Stimulated activated CD8-positive, alpha-beta memory T cell treated with anti-CD3 and anti-CD28 coated beads, Interleukin-15, amount 100 ng/mL, for 48 hours (primary cell): ENCODE results near the gene WSB1.
"Not testable (repeated sequence)": the region's sequence is repeated elsewhere in the genome, so short reads cannot be mapped to it uniquely, and the experiment has no call there.

Experiments
- DNase-seq, 2 donors: peaks; one replicate each; pipeline ENCODE4 v3.0.0-alpha.2; 2020; ENCODE audit warnings: low read depth in 2 of 2

WSB1 gene

DNA sequence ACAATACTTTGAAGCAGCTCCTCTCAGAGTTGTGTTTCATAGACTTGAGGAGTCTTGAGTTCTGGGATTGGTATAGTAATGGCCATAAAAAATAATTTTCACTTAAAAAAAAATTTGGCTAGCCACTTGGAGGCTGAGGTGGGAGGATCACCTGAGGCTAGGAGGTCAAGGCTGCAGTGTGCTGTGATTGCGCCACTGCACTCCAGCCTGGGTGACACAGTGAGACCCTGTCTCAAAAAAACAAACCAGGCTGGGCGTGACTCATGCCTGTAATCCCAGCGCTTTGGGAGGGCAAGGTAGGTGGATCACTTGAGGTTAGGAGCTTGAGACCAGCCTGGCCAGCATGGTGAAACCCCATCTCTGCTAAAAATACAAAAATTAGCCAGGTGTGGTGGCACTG lies 14.8 kb upstream of the WSB1 start:
- not testable (repeated sequence) for DNase-seq

DNA sequence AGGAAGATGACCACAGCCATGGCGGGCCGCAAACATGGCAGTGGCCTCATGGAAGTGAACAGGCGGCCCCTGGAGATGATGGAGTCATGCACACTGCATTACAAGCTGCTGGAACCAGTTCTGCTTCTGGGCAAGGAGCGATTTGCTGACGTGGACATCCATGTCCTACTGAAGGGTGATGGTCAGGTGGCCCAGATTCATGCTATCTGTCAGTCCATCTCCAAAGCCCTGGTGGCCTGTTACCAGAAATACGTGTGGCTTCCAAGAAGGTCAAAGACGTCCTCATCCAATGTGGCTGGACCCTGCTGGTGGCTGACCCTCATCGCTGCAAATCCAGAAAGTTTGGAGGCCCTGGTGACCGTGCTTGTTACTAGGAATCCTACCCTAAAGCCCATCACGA lies 13.4 kb upstream of the WSB1 start:
- no peak for DNase-seq

DNA sequence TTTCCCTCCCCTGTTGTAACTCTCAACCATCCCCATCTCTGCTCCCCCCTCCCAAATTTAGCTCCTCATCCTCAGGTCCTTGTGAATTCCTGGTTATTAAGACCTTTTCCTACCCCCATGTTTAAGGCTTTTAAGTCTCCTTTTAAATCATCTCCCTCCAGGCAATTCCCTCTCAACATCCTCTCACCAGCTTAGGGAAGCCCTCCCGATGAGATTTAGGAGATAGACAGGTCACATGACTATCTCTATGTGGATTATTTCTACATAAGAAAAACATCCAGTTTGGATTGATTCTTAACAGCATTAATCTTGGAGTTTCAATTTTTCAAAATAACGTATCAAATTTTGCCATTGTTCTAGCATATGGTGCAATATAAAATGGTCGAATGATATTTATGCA lies 12.5 kb upstream of the WSB1 start:
- no peak for DNase-seq

DNA sequence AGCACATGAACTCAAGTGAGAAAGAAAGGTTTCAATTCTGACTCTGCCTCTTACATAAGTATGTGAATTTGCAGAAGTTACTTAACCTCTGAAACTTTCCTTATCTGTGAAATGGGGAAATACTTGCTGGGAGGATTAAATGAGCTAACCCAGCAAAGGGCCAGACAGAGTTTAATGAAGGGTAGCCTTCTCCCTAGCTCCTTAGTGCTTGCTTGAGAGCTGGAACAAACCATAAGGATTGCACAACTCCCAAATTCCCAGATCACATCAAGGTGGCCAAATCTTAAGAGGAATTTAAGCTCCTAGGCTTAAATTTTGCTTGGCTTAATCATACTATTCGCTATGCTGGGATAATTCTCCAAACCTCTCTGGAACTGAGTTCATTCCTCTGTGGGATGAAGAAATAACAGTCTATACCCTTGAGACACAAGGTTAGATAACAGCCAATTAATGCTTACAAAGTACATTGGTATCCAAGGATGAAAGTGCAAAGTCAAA lies 11.8 kb upstream of the WSB1 start:
- DNase-seq: no peak

DNA sequence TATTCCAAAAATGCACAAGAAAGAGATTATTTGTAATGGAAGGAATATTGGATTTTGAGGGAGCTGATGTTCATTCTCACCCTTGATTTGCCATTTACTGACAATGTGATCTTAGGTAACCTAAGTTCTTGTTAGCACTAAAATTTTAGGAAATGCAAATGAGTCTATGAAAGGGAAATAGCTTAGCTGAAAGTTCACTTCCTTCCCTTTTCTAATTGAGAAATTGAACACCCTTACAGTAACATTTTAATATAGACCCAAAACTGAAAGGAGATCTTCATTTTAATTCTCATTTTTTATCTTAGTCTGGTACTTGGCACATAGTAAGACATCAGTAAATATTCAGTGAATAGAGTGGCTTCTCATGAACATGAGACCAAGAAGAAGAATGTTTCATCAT lies 10.9 kb upstream of the WSB1 start:
- no peak for DNase-seq

DNA sequence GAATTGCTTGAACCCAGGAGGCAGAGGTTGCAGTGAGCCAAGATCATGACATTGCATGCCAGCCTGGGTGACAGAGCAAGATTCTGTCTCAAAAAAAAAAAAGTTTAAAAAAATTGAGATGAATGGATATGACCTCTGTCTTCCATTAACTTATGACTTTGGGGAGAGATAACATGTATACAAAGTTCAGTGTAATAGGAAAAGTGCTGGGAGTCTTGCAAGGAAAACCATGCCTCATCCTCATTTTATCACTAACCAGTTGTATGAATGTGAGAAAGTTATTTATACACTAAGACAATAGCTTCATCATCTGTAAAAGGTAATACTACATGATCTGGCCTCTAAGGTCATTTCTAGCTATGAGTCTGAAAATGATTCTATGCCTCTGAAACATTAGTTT lies 10.2 kb upstream of the WSB1 start:
- no peak for DNase-seq

DNA sequence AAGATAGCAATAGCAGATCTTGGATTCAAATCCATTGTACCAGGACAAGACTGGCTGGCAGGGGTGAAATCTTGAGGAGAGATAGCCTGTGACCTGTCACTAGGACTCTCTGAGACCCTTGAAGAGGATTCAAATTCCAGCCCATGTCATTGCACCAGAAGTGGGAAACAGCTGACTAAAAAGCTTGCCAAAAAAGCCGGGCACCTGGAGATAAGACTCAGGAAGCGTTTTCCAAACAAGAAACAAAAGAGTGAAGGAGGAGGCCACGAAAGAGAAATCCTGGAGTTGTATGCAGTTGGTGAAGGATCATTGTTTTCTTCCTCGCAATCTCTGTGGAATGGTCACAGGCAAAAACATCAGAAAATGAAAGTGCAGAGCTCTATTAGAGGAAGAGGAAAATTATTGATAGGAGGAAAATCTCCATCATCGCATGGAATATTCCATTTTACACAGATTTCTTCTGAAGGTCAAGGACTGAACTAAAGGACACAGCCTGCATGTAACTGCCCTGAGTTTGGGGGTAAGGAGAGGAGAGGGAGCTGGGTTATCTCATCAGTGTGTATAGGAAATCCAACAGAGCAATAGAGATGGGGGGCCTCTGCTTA lies 9.0 kb upstream of the WSB1 start:
- no peak for DNase-seq

DNA sequence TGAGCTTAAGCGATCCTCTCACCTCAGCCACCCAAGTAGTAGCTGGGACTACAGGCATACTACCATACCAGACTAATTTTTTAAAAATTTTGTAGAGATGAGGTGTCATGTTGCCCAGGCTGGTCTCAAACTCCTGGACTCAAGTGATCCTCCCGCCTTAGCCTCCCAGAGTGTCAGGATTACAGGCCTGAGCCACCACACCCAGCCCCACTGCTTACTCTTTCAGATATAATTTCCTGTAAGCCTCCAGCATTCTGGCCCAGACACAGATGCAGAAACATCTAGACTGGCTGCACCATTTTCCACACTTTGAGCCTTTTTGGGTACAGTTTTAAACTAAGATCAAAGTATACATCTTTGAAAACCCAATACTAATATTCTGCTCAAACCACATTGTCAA lies 8.4 kb upstream of the WSB1 start:
- DNase-seq: no peak

DNA sequence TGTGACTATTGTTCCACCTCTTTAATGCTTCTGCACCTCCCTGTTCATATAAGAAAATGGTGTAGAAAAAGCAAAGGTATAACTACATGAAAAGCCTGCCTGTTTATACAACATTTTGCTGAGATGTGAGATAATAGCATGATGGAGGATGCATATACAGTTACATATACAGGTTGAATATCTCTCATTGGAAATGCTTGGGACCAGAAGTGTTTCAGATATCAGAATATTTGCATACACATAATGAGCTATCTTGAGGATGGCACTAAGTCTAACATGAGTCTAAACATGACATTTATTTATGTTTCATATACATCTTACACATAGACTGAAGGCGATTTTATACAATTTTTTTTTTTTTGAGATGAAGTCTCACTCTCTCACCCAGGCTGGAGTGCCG lies 5.7 kb upstream of the WSB1 start:
- DNase-seq: no peak

DNA sequence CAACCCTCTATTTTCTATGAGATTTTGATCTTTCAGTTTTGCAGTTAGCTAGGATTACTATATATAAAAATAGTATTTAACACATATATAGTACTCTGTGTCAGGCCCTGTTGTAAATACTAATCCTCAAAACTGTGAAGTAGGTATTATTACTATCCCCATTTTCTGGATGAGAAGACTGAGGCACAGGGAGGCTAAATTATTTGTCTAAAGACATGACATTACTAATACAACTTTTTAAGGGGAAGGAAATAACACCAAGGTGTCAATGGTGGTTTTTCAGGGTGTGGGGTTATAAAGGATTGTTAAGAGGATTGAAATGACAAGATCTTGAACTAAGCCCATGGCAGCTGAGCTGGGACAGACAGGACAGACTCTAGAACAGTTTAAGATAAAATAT lies 4.1 kb upstream of the WSB1 start:
- DNase-seq: no peak

DNA sequence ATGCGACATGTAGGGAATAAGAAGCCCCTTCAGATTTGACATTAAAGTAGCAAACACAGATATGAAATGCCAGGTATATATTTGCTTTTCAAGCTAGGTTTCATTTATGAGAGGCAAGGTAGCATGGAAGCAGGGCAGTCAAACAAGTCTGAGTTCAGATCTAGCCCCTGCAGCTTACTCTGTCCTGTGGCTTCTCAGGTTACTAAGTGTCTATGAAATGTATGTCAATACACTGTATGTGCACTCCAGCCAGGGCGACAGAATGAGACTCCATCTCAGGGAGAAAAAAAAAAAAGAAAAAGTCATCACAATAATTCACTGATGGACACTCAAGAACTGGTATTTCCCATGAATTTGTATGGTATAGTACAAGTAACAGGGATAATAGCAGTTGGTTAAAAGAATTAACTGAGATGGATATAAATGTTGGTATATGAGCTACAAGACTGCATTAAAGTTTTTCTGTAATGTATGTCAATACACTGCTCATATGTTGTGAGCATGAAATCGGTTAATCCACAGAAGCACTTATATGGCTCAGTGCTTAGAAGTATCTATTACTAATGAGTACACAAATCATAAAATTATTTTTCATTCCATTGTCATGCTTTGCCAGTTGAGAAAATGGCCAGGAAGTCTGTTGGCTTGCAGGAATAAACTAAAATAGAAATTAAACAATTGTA lies 2.9 kb upstream of the WSB1 start:
- DNase-seq: no peak

DNA sequence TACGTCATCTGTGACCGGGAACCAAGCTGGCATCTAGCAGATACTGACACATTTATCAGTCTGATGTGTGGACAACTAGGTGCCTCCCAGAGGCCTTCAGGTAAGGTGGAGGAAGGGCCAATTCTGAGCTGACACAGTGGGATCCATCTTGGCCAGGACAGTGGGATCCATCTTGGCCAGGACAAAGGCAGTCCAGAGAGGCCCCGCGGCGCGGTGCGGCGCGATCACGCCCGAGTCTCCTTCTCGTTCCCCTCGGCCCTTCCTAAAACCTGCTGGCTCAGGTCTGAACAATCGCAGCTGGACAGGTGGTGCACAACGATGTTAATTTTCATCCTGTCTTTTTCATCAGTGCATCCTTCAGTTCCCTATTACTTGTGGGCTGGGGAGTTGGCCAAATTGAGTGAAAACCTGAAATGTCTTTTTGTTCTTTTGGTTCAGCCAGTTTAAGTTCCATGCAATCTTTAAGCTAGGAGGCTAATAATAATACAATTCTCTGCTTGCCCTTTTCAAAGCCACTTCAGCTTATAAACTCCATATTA lies 486 bp upstream of the WSB1 start:
- DNase-seq: no peak

DNA sequence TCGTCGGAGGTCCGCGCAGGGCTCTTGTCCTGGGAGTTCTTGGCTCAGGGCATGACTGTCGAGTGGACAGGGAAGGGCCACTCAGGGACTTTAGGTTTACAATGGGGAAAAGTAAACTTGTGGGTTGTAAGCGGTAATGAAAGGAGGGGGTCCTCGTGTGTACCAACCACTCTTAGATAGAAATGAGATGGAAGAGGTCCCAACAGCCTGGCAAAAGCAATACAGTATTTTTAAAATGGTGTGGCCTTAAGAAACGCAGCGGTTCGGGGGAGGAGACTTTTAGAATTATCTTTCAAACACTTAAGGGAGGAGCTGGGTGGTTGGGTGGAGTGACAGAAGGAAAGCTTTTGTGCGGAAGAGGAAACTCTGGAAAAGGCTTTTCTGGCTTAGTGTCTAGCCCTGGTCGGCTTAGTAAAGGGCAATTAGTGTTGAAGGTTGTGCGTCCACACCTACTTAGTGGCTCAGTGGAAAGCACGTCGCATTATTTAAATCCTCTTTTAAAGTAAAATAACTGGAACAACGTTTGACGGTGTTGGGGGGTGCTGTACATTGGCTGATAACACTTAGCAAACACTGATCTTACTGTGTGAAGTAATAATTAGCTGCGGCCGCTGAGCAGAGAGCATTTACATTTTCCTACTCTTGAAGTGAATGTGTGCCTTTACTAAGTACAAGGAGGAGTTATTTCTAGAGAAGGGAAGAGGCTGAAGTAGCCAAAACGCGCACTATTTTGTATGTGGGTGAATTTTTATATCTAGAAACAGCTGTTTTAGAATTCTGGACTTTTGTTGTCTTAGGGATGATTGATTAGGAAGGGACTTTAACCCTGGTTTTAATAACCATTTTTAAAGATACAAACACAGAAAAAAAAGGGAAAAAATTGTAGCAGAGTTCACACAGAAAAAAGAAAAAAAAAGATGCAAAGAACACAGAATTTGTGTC lies 1.0 kb downstream of the WSB1 start:
- peak; percentile 1 to 7 for DNase-seq

DNA sequence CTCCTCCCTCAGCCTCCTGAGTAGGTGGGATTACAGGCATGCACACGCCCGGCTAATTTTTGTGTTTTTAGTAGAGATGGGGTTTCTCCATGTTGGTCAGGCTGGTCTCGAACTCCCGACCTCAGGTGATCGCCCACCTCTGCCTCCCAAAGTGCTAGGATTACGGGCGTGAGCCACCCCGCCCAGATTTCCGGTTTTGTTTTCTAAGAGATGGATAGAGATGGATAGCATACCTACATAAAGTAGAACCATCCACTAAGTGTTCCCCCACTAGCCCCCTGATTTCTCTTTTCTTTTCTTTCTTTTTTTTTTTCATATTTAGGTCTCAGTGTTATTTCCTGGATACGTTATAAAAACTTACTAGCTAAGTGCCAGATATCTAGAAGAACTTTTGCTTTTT lies 2.0 kb downstream of the WSB1 start:
- no peak for DNase-seq

DNA sequence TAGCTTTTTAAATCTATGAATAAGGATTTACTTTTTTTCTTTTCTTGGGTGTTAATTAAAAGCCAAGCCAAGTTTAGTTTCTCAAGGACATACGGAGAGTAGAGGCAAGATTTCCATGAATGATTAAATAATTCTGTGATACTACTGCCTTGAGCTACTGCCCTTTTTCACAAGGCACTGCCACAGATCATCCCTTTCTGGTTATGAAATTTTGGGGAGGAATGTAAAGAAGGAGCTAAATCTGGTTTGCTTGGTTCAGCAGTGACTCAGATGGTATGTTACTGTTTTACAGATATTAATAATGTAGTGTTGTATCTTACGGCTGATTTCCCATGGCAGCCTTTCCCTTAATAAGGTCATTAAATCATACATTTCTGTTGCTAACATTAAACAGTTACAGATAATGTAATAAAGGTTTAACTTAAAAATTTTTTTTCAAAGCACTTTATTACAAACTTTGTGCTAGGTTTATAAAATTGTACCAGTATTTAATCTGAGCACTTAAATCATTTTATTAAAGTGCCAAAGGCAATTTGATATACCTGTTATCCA lies 2.6 kb downstream of the WSB1 start:
- no peak for DNase-seq

DNA sequence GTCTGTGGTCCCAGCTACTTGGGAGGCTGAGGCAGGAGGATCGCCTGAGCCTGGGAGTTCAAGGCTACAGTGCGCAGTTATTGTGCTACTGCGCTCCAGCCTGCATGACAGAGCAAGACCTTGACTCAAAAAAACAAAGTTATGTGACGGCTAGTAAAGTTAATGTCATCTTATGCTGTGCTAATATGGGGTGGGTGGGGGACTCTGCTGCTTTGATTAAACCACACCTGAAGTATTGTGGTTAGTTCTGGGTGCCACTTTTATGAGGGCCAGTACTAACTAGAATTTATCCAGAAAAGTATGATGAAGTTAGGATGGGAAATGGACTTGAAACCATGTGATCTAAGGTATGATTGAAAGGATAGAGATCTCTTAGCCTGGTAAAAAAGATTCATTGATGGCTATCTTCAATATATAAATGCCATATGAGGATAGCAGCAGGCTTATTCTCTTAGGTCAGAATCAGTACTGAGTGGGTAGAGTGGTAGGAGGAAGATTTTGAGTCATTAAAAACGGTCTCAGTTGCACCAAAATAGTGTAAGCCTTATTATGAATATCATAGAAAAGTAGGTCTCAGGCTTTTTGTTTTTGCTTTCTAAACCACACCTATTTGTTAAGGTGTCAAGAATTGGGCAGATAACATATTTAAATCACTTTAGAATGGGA lies 5.6 kb downstream of the WSB1 start:
- DNase-seq: no peak

DNA sequence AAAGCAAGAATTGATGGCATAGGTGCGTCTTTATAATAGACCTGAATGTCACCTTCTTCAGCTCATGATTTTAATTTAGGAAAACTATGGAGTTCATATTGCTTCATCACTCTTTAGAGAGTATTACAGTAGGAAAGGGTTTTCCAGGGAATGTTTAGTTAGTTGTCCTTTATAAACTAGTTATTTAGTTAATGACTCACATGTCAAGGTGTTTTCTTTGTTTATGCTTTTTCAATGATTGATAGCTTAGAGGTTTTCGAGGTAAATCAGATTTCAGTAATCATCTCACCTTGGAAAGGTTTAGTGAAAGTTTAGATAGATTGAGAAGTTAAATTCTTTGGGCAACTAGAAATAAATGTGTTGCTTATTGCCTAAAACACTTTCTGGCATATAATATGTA lies 9.8 kb downstream of the WSB1 start:
- no peak for DNase-seq

DNA sequence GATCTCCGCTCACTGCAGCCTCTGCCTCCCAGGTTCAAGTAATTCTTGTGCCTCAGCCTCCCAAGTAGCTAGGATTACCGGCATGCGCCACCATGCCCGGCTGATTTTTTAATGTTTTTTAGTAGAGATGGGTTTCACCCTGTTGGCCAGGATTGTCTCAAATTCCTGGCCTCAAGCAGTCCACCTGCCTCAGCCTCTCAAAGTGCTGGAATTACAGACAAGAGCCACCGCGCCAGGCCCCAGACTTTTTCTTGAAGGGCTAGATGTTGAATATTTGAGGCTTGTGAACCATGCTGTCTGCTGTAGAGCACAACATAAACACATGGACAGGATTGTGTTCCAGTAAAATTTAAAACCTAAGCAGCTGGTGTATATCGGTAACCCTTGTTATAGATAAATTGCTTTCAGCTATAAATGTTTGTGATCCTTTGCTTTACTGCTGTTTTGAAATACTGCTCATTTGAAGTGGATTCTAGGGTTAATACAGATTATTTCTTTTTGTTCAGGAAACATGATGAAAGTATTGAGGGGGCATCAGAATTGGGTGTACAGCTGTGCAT lies 12.4 kb downstream of the WSB1 start:
- DNase-seq: no peak

DNA sequence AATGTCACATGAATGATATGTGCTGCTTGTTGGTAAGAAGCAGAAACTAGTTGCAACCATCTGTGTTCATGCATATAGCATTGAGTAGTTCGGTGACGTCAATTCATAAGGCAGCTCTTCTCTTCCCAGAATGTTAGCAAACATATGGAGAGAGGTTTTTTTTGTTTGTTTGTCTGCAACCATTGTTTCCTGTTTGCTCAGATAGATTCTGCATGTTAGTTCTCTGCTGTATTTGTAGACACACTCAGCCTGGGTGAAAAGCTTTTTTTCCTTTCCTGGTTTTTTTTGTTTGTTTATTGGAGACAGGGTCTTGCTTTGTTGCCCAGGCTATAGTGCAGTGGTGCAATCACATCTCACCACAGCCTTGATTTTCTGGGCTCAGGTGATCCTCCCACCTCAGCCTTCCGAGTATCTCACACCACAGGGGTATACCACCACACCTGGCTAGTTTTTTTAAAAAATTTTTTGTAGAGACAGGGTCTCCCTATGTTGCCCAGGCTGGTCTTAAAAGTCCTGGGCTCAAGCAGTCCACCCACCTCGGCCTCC lies 16.7 kb downstream of the WSB1 start:
- no peak for DNase-seq

DNA sequence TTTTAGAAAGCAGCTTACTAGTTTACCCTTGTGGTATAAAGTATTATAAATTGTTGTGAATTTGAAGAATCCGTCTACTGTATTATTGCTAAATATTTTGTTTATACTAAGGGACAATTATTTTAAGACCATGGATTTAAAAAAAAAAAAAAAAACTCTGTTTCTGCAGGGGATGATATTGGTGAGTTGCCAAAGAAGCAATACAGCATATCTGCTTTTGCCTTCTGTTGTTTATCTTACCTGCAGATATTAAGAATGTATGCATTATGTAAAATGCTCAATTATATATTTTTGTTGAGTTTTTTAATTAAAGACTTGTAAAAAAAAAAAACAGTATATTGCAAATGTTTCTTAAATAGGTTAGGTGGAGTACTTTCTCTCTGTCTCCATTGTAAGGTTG lies 19.4 kb downstream of the WSB1 start:
- DNase-seq: no peak

DNA sequence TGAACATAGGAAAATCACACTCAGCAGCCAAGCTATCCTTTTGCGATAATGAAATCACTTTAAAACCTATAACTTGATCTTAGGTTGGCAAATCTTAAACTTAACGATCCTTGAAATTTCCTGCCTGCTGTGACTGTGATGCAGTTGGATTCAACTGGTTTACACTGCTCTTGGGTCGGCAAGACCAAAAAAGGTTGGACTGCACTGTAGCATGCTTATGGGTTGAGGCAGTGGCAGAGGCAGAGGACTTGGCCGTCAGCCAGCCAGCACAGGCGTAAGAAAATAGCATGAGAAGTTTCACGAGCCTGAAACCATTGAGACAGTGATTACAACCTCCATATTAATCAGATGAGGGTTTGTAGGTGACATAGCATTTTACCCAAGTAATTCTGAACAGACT lies 21.4 kb downstream of the WSB1 start:
- no peak for DNase-seq
